B cell (primary cell): ENCODE results near the gene MAGI2.

Source experiments
- CTCF ChIP-seq: fragments of 200-600 bp; IDR thresholded peaks from one replicate; pipeline ENCODE4 v1.8.0; 2022; ENCODE audit warnings: antibody characterized with exemption, mild to moderate bottlenecking
- EZH2 ChIP-seq: IDR thresholded peaks from 2 replicates; pipeline ENCODE4 v1.6.1; 2012; ENCODE audit warnings: borderline replicate concordance, low read depth, mild to moderate bottlenecking, moderate library complexity, low read length; ENCODE audit not compliant: insufficient read depth, poor library complexity, severe bottlenecking

- TF ChIP-seq CTCF (no peak), EZH2 (no peak)
These were observed 1051.4 kb downstream of the MAGI2 start for GRCh38 chr7:78402096-78402495.
